Measurements from ENCODE around the gene JAG1.

The JAG1 gene

DNA sequence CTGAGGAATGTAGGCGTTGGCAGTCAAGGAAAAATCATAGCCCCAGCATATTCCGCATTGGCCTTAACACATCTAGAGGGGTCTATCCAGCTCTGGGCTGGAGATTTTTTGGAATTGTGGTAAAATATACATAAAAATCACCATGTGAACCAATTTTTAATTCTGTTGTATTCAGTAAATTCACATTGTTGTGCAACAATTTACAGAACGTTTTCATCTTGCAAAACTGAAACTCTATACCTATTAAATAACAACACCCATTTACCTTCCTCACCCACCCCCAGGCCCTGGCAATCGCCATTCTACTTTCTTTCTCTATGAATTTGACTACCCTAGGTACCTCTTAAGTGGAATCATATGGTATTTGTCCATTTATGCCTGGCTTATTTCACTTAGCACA, 6.8 kb upstream of the JAG1 start:
- Histone ChIP-seq H3K9me3 (ENCODE audit: insufficient read depth, low read length) (no peaks in the 10 kb centered on the region), H3K4me2 (ENCODE audit: low read length) (no peak overlapping the region), H3K4me1 (ENCODE audit: low read length) (peaks cover 11% of the 10 kb centered on the region), H4K20me1 (ENCODE audit: insufficient read depth, low read length) (no peaks in the 10 kb centered on the region), H3K36me3 (replicated peaks; ENCODE audit: low read depth, low read length) (no peaks in the 10 kb centered on the region), H3K27ac (ENCODE audit: low read length) (no peak overlapping the region), H3K9ac (ENCODE audit: low read length) (no peak overlapping the region), H2AFZ (ENCODE audit: low read depth, low read length) (no peak overlapping the region), H3K27me3 (ENCODE audit: low read depth, low read length) (peaks cover 27% of the 10 kb centered on the region; the same call in 1 of the 2 replicates), H3K4me3 (ENCODE audit: low read length) (no peak overlapping the region), H3K79me2 (ENCODE audit: low read length) (no peaks in the 10 kb centered on the region)
- TF ChIP-seq, protein P1, sequence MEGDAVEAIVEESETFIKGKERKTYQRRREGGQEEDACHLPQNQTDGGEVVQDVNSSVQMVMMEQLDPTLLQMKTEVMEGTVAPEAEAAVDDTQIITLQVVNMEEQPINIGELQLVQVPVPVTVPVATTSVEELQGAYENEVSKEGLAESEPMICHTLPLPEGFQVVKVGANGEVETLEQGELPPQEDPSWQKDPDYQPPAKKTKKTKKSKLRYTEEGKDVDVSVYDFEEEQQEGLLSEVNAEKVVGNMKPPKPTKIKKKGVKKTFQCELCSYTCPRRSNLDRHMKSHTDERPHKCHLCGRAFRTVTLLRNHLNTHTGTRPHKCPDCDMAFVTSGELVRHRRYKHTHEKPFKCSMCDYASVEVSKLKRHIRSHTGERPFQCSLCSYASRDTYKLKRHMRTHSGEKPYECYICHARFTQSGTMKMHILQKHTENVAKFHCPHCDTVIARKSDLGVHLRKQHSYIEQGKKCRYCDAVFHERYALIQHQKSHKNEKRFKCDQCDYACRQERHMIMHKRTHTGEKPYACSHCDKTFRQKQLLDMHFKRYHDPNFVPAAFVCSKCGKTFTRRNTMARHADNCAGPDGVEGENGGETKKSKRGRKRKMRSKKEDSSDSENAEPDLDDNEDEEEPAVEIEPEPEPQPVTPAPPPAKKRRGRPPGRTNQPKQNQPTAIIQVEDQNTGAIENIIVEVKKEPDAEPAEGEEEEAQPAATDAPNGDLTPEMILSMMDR (IDR thresholded peaks at IDR 0.05; ENCODE audit: low read depth, low read length): no peak
- no peak for TF ChIP-seq EZH2phosphoT487 (IDR thresholded peaks at IDR 0.05; ENCODE audit: low read depth)

GRCh38 chr20:10679269-10679668, 5.5 kb upstream of the JAG1 start:
- H2AFZ ChIP-seq (ENCODE audit: low read depth, low read length): no peak overlapping the region
- no peak overlapping the region for H3K27ac ChIP-seq (ENCODE audit: low read length)
- H3K4me2 ChIP-seq (ENCODE audit: low read length): no peak overlapping the region
- no peak overlapping the region for H3K4me3 ChIP-seq (ENCODE audit: low read length)
- H3K36me3 ChIP-seq (replicated peaks; ENCODE audit: low read depth, low read length): no peaks in the 10 kb centered on the region
- H3K79me2 ChIP-seq (ENCODE audit: low read length): no peaks in the 10 kb centered on the region
- no peak overlapping the region for H3K9ac ChIP-seq (ENCODE audit: low read length)
- H4K20me1 ChIP-seq (ENCODE audit: insufficient read depth, low read length): no peaks in the 10 kb centered on the region
- peaks cover 18% of the 10 kb centered on the region for H3K4me1 ChIP-seq (ENCODE audit: low read length)
- TF ChIP-seq EZH2phosphoT487 (IDR thresholded peaks at IDR 0.05; ENCODE audit: low read depth): no peak
- TF ChIP-seq, protein P1 (IDR thresholded peaks at IDR 0.05; ENCODE audit: low read depth, low read length): no peak
- H3K9me3 ChIP-seq (ENCODE audit: insufficient read depth, low read length): no peaks in the 10 kb centered on the region
- peaks cover 29% of the 10 kb centered on the region; the same call in 1 of the 2 replicates for H3K27me3 ChIP-seq (ENCODE audit: low read depth, low read length)

- H3K9me3 ChIP-seq (ENCODE audit: insufficient read depth, low read length): no peaks in the 10 kb centered on the region
- H4K20me1 ChIP-seq (ENCODE audit: insufficient read depth, low read length): no peaks in the 10 kb centered on the region
- peaks cover 26% of the 10 kb centered on the region for H3K4me1 ChIP-seq (ENCODE audit: low read length)
- TF ChIP-seq EZH2phosphoT487 (IDR thresholded peaks at IDR 0.05; ENCODE audit: low read depth): no peak
- TF ChIP-seq, protein P1 (IDR thresholded peaks at IDR 0.05; ENCODE audit: low read depth, low read length): no peak
- no peak overlapping the region for H3K27ac ChIP-seq (ENCODE audit: low read length)
- H3K4me2 ChIP-seq (ENCODE audit: low read length): no peak overlapping the region
- H3K79me2 ChIP-seq (ENCODE audit: low read length): no peaks in the 10 kb centered on the region
- H3K4me3 ChIP-seq (ENCODE audit: low read length): no peak overlapping the region
- H3K36me3 ChIP-seq (replicated peaks; ENCODE audit: low read depth, low read length): no peaks in the 10 kb centered on the region
- no peak overlapping the region for H3K9ac ChIP-seq (ENCODE audit: low read length)
- H2AFZ ChIP-seq (ENCODE audit: low read depth, low read length): no peak overlapping the region
- peaks cover 25% of the 10 kb centered on the region; the same call in 1 of the 2 replicates for H3K27me3 ChIP-seq (ENCODE audit: low read depth, low read length)
Measured at GRCh38 chr20:10676518-10676917, 2.7 kb upstream of the JAG1 start.

DNA sequence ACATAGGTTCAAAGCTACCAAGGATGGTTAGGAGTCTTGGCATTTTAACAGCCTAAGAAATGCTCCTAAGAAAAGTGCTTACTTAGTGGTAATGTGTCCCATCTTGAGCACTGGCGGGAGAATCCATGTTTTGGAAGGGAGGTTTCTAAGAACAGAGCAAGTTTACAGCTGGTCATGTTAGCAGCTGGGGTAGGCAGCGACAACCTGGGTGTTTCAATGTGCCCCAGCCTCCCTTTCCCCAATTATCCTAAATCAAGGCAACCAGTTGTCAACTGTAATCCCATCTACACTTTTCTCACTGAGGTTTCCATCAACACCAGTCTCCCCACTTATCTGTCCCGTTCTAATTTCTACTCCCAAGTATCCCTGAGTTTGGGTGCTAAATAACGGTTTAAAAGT, 1.6 kb upstream of the JAG1 start:
- no peaks in the 10 kb centered on the region for H3K79me2 ChIP-seq (ENCODE audit: low read length)
- H3K4me2 ChIP-seq (ENCODE audit: low read length): peak overlapping the region; percentile 99
- peaks cover 25% of the 10 kb centered on the region; the same call in 1 of the 2 replicates for H3K27me3 ChIP-seq (ENCODE audit: low read depth, low read length)
- H3K36me3 ChIP-seq (replicated peaks; ENCODE audit: low read depth, low read length): no peaks in the 10 kb centered on the region
- H2AFZ ChIP-seq (ENCODE audit: low read depth, low read length): no peak overlapping the region
- no peak overlapping the region for H3K27ac ChIP-seq (ENCODE audit: low read length)
- H4K20me1 ChIP-seq (ENCODE audit: insufficient read depth, low read length): no peaks in the 10 kb centered on the region
- H3K4me1 ChIP-seq (ENCODE audit: low read length): peaks cover 37% of the 10 kb centered on the region
- H3K9ac ChIP-seq (ENCODE audit: low read length): peak overlapping the region; percentile 89; the same call in 1 of the 2 replicates
- peak overlapping the region; percentile 82 for H3K4me3 ChIP-seq (ENCODE audit: low read length)
- no peaks in the 10 kb centered on the region for H3K9me3 ChIP-seq (ENCODE audit: insufficient read depth, low read length)
- TF ChIP-seq EZH2phosphoT487 (IDR thresholded peaks at IDR 0.05; ENCODE audit: low read depth): no peak
- TF ChIP-seq, protein P1 (IDR thresholded peaks at IDR 0.05; ENCODE audit: low read depth, low read length): no peak
